ENCODE results near the gene RALGAPA2. TPM values are rescaled to one million over a fixed set of nuclear protein-coding genes. Genes with fewer than 3 reads are reported as not detected.

RALGAPA2 gene
- total RNA-seq, 2 experiments from 2014 or later = 21.2 to 21.9 TPM

DNA sequence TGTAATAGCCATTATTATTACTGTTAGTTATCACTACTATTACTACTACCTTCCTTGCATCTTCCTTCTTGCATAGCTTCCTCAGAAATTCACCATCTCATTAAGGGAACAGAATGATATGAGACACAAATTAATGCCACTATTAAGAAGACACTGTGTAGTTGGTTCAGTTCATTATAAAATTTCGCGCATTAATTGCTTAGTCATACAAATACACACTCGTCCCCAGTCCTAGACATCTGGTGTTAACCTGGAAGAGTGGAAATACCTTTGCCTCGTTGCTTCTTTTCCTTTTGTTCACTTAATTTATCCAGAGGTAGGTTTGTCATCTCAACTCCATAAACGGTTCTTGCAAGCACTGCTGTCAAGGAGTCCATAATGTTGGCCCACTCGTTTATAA lies 107.5 kb downstream of the RALGAPA2 start:
- no peaks in the 10 kb centered on the region for H3K9me3 Mint-ChIP-seq
- peaks cover 42% of the 10 kb centered on the region for H3K36me3 ChIP-seq (ENCODE audit: insufficient read depth, low read length)
- ChIA-PET POLR2A (no interaction called here), CTCF (no interaction called here)
- peaks cover 4% of the 10 kb centered on the region for H3K4me1 ChIP-seq (ENCODE audit: insufficient read depth, low read length)
- H3K4me3 ChIP-seq (ENCODE audit: low read length) = no peak overlapping the region
- H3K36me3 Mint-ChIP-seq (ENCODE audit: low read depth) = peaks cover 87% of the 10 kb centered on the region
- DNase-seq (no peak), ATAC-seq (ENCODE audit: poor library complexity) (no peak)
- H3K27ac Mint-ChIP-seq = no peak overlapping the region
- H3K4me3 Mint-ChIP-seq = no peak overlapping the region
- H3K9me3 ChIP-seq (ENCODE audit: control insufficient read depth in 1 of 2, insufficient read depth in 1 of 2, low read length in 2 of 2) = no peaks in the 10 kb centered on the region
- H3K27ac ChIP-seq (ENCODE audit: low read depth in 1 of 2, low read length in 2 of 2) = no peak overlapping the region
- H3K27me3 ChIP-seq (ENCODE audit: control insufficient read depth in 1 of 2, insufficient read depth in 2 of 2, low read length in 2 of 2) = no peaks in the 10 kb centered on the region
- no peaks in the 10 kb centered on the region for H3K4me1 Mint-ChIP-seq (ENCODE audit: low read depth)
- no peaks in the 10 kb centered on the region for H3K27me3 Mint-ChIP-seq
- TF ChIP-seq, protein P1, sequence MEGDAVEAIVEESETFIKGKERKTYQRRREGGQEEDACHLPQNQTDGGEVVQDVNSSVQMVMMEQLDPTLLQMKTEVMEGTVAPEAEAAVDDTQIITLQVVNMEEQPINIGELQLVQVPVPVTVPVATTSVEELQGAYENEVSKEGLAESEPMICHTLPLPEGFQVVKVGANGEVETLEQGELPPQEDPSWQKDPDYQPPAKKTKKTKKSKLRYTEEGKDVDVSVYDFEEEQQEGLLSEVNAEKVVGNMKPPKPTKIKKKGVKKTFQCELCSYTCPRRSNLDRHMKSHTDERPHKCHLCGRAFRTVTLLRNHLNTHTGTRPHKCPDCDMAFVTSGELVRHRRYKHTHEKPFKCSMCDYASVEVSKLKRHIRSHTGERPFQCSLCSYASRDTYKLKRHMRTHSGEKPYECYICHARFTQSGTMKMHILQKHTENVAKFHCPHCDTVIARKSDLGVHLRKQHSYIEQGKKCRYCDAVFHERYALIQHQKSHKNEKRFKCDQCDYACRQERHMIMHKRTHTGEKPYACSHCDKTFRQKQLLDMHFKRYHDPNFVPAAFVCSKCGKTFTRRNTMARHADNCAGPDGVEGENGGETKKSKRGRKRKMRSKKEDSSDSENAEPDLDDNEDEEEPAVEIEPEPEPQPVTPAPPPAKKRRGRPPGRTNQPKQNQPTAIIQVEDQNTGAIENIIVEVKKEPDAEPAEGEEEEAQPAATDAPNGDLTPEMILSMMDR (IDR thresholded peaks at IDR 0.05) = no peak
- intact Hi-C loops (cut with DNase I, micrococcal nuclease) = no loop called here

DNA sequence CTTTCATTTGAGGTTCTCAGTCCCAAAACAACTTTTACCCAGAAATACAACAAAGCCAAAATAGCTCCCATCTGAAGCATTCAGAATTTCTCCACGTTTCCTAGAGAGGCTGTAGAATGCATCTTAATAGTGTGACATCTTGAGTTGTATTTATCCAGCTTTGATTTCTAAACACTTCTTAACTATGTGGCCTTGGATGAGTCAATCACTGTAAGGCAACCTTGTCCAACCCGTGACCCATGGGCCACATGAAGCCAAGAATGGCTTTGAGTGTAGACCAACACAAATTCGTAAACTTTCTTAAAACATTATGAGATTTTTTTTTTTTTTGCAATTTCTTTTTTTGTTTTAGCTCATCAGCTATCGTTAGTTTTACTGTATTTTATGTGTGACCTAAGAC lies 108.1 kb downstream of the RALGAPA2 start:
- H3K4me1 Mint-ChIP-seq (ENCODE audit: low read depth) = no peaks in the 10 kb centered on the region
- H3K36me3 Mint-ChIP-seq (ENCODE audit: low read depth) = peaks cover 87% of the 10 kb centered on the region
- Histone ChIP-seq H3K9me3 (ENCODE audit: control insufficient read depth in 1 of 2, insufficient read depth in 1 of 2, low read length in 2 of 2) (no peaks in the 10 kb centered on the region), H3K27me3 (ENCODE audit: control insufficient read depth in 1 of 2, insufficient read depth in 2 of 2, low read length in 2 of 2) (no peaks in the 10 kb centered on the region), H3K4me1 (ENCODE audit: insufficient read depth, low read length) (peaks cover 4% of the 10 kb centered on the region), H3K4me3 (ENCODE audit: low read length) (no peak overlapping the region), H3K36me3 (ENCODE audit: insufficient read depth, low read length) (peaks cover 37% of the 10 kb centered on the region), H3K27ac (ENCODE audit: low read depth in 1 of 2, low read length in 2 of 2) (no peak overlapping the region)
- TF ChIP-seq, protein P1 (IDR thresholded peaks at IDR 0.05) = no peak
- no peak overlapping the region for H3K4me3 Mint-ChIP-seq
- POLR2A ChIA-PET = no interaction called here
- no peak for DNase-seq
- intact Hi-C loops (cut with DNase I, micrococcal nuclease) = no loop called here
- CTCF ChIA-PET = no interaction called here
- ATAC-seq (ENCODE audit: poor library complexity) = no peak
- H3K27ac Mint-ChIP-seq = no peak overlapping the region
- H3K9me3 Mint-ChIP-seq = no peaks in the 10 kb centered on the region
- no peaks in the 10 kb centered on the region for H3K27me3 Mint-ChIP-seq

DNA sequence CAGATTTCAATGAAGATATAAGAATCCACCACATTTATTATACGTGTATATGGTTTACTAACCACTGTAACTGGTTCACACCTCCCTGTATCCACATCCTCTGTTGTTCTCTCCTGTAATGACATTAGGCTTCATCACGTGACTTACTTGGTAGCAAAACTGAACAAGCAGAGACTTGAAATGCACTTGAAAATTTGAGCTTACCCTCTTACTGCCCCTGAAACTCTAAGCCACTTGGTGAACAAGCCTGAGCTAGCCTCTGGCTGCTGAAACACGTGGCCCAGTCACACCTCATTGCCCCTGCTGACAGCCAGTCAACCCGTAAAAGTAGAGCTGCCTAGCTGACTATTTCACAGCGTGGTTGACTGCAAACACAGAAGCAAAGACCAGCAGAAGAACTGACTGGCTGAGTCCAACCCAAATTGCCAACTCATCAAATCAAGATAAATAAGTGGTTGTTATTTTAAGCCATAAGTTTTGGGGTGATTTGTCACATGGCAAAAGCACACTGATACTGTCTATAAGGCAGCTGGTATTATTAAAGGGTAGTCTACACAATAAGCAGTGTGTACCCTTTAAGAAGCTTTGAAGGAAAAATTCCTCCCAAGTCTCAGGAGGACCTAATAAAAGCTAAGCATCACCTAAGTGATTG lies 109.0 kb downstream of the RALGAPA2 start:
- Histone ChIP-seq H3K27me3 (ENCODE audit: control insufficient read depth in 1 of 2, insufficient read depth in 2 of 2, low read length in 2 of 2) (no peaks in the 10 kb centered on the region), H3K4me1 (ENCODE audit: insufficient read depth, low read length) (peaks cover 4% of the 10 kb centered on the region), H3K36me3 (ENCODE audit: insufficient read depth, low read length) (peaks cover 39% of the 10 kb centered on the region), H3K27ac (ENCODE audit: low read depth in 1 of 2, low read length in 2 of 2) (no peak overlapping the region), H3K4me3 (ENCODE audit: low read length) (no peak overlapping the region), H3K9me3 (ENCODE audit: control insufficient read depth in 1 of 2, insufficient read depth in 1 of 2, low read length in 2 of 2) (no peaks in the 10 kb centered on the region)
- POLR2A ChIA-PET = no interaction called here
- Mint-ChIP-seq H3K9me3 (no peaks in the 10 kb centered on the region), H3K36me3 (ENCODE audit: low read depth) (peaks cover 88% of the 10 kb centered on the region), H3K27ac (no peak overlapping the region), H3K4me3 (no peak overlapping the region), H3K4me1 (ENCODE audit: low read depth) (no peaks in the 10 kb centered on the region), H3K27me3 (no peaks in the 10 kb centered on the region)
- no peak for ATAC-seq (ENCODE audit: poor library complexity)
- intact Hi-C loops (cut with DNase I, micrococcal nuclease) = no loop called here
- DNase-seq = peak in 3 of 14 experiments; percentile 23 to 70 (median 25)
- TF ChIP-seq, protein P1 (IDR thresholded peaks at IDR 0.05) = no peak
- CTCF ChIA-PET = no interaction called here

All from CD4-positive, alpha-beta T cell (primary cell).